GM12872 (cell line): ENCODE measurements around the gene KCNJ13.

Source experiments
- CTCF ChIP-seq: IDR thresholded peaks from 3 replicates; pipeline ENCODE4 v1.5.1; 2011; ENCODE audit warnings: low read depth, mild to moderate bottlenecking, low read length, moderate library complexity; ENCODE audit not compliant: insufficient read depth

KCNJ13 gene

DNA sequence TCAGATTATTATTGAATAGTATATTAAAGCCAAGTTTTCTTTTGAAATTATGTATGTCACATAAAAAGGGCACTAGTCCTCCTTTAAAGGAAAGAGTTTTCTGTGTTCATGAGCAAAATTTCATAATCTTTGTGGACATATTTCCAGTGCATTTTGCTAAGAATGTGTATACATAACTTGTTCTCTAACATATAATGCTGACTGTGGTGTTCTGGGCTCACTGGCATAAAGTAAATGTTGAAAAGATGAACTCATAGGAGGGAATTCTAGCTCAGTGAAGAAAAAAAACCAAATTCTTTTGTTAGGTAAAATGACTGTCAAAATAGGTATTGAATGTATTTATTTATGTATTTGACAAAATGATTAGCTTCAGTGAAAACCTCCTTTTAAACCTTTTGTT, 6.2 kb downstream of the KCNJ13 start:
- TF ChIP-seq CTCF = no peak

DNA sequence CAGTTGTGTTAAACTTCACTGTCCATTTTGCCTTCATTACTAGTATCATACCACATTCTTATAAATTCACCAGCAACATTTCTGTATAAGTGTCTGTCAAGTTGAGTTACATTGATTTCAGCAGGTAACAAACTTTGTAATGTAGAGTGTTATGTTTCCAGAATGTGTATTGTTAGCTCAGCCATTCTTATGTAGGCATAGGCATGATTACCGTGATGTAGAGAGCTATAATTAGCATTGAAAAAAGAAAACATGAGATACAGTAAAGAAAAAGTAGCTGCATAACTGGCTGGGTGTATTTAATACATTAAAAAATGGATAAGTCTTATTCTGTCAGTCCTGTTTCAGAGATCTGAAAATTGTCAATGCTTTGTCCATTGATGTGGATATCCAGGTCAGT, 8.5 kb downstream of the KCNJ13 start:
- no peak for TF ChIP-seq CTCF

DNA sequence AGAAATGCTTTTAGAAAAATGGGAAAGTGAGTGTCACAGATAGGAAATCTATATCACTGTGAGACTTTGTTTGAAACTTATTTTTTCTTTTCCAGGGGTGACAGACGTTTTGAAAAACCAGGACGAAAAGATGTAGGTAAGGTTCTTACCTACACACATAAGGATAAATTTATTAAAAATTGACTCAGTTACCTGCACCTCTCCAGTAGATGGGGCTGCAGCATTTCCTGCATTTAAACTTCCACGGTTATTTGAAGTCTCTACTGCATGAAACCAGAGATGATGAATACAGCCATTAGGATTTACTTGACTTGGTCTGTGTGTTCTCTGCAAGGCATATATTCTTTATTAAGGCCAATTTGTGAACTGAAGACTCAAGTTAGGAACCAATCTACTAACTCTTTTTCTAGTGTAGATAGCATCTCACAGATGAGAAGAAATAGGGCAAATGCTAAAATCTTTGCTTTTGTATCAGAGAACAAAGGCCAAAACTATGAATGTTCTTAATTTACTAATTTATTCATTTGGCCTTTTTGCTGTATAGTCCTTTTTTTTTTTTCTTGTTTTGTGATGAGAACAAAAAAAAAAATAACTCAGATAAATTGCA, 15.0 kb downstream of the KCNJ13 start:
- TF ChIP-seq CTCF = peak; percentile 53; the same call in 2 of the 3 replicates

GRCh38 chr2:232757905-232758304, 18.5 kb downstream of the KCNJ13 start:
- TF ChIP-seq CTCF = no peak

GRCh38 chr2:232750135-232750671, 26.2 kb downstream of the KCNJ13 start:
- TF ChIP-seq CTCF = no peak

- no peak for TF ChIP-seq CTCF
These were observed 27.0 kb downstream of the KCNJ13 start for GRCh38 chr2:232749331-232749730.

DNA sequence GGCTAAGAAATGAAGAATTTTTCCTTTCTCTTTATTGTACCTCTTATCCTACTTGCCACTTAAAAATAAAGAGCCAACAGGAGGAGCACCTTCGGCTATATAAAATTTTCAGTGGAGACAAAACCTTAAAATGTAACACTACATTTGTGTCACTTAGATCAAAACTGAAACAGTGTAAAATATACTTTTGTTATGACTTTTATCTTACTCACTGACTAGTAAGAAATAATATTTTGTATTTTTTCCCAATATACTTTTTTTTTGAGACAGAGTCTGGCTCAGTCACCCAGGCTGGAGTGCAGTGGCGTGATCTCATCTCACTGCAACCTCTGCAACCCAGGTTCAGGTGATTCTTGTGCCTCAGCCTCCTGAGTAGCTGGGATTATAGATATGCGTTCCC, 28.3 kb downstream of the KCNJ13 start:
- no peak for TF ChIP-seq CTCF

GRCh38 chr2:232744963-232745362, 31.4 kb downstream of the KCNJ13 start:
- no peak for TF ChIP-seq CTCF
